ENCODE data around the gene ONECUT2. TPM values are rescaled to one million over a fixed set of nuclear protein-coding genes. Genes with fewer than 3 reads are reported as not detected.

The ONECUT2 gene
- total and polyA plus RNA-seq, 3 donors from 2014 or later = 0.69 to 0.93 (median 0.79) TPM

DNA sequence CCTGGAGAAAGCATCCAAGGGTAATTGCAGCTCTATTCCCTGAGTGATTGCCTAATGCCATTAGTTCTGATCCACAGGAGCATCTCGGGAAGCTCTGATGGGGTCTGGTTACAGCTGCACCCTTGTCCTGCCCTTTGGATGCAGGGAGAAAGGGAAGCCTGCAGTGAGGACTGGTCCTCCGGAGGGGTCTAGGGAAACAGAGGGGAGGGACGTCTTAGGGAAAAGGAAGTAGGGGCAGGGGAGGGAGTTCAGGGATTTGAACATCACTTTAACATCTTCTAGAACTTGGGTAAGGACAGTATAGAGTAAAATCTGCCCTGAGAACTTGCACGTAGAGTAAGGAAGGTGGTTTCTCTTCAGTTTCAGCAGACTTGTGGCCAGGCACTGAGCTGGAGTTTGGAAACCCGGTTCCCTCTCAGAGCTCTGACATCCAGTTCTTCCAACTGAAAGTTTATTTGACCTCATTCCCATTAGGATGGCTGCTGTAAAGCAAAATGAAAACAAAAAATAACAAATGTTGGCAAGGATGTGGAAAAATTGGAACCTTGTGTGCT, 20.5 kb downstream of the ONECUT2 start:
- intact Hi-C loops (cut with DNase I; ENCODE audit: low total_unique reads) = no loop called here
- no peak overlapping the region for H3K4me3 ChIP-seq
- H3K4me1 ChIP-seq = no peaks in the 10 kb centered on the region
- H3K9me3 ChIP-seq = no peaks in the 10 kb centered on the region
- no peak overlapping the region for H3K27ac ChIP-seq
- DNase-seq = no peak
- WGBS, 2 donors = 57 to 65% methylated on average over 5 of the region's 5 CpGs
- TF ChIP-seq POLR2A (IDR thresholded peaks at IDR 0.05) = no peak
- TF ChIP-seq, protein P1, sequence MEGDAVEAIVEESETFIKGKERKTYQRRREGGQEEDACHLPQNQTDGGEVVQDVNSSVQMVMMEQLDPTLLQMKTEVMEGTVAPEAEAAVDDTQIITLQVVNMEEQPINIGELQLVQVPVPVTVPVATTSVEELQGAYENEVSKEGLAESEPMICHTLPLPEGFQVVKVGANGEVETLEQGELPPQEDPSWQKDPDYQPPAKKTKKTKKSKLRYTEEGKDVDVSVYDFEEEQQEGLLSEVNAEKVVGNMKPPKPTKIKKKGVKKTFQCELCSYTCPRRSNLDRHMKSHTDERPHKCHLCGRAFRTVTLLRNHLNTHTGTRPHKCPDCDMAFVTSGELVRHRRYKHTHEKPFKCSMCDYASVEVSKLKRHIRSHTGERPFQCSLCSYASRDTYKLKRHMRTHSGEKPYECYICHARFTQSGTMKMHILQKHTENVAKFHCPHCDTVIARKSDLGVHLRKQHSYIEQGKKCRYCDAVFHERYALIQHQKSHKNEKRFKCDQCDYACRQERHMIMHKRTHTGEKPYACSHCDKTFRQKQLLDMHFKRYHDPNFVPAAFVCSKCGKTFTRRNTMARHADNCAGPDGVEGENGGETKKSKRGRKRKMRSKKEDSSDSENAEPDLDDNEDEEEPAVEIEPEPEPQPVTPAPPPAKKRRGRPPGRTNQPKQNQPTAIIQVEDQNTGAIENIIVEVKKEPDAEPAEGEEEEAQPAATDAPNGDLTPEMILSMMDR (IDR thresholded peaks at IDR 0.05) = no peak
- H3K27me3 ChIP-seq = no peaks in the 10 kb centered on the region
- no peaks in the 10 kb centered on the region for H3K36me3 ChIP-seq (ENCODE audit: low read depth, missing control alignments)

DNA sequence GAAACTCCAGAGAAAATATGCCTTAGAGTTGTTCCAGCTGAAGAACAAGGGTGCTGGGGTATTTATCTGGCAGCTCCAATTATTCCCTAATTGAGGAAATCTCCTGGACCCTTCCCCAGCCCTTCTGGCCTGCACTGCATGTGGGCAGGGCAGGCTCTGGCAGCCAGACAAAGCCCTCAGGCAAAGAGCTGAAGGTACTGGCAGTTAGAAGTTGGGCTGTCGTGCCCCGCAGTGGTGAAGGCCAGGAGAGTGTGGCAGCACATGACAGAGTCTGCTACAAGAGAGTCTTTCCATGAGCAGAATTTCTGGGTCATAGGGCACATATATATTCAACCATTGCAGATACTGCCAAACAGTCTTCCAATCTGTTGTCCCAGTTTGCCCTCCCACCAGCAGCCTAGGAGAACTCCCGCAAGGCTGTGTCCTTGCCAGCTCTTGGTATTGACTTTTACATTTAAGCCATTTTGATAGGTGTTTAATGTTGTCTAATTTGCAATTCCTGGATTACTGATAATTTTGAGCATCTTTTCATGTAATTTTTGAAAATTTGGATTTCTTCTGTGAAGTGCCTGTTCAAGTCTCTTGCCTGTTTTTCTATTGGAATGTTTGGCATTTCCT, 26.6 kb downstream of the ONECUT2 start:
- H3K4me3 ChIP-seq = no peak overlapping the region
- WGBS, 2 donors = 95% methylated on average over 3 of the region's 3 CpGs
- intact Hi-C loops (cut with DNase I; ENCODE audit: low total_unique reads) = no loop called here
- no peaks in the 10 kb centered on the region for H3K9me3 ChIP-seq
- no peak for DNase-seq
- TF ChIP-seq, protein P1 (IDR thresholded peaks at IDR 0.05) = no peak
- no peak for TF ChIP-seq POLR2A (IDR thresholded peaks at IDR 0.05)
- H3K27me3 ChIP-seq = no peaks in the 10 kb centered on the region
- H3K27ac ChIP-seq = no peak overlapping the region
- H3K4me1 ChIP-seq = no peaks in the 10 kb centered on the region
- H3K36me3 ChIP-seq (ENCODE audit: low read depth, missing control alignments) = no peaks in the 10 kb centered on the region

DNA sequence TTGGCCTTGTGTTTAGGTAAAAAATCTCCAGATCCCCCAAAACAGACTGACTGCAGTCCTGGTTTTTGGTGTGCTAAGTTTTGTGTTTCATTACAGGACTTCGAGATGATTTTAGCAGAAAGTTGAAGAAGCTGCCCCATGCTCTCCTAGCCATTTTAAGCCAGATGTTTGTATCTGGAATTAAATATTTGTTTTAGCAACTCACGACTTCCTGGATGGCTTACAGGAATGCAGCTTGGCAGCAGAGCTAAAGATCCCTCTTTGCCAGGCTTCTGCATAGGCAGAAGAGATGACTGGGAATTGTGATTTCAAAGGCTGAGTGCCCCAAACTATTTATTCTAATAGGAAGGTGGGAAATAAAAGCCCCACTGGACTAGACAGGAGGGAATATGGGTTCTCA, 31.1 kb downstream of the ONECUT2 start:
- no peaks in the 10 kb centered on the region for H3K36me3 ChIP-seq (ENCODE audit: low read depth, missing control alignments)
- 56 to 60% methylated on average over 2 of the region's 2 CpGs for WGBS, 2 donors
- no peak overlapping the region for H3K4me3 ChIP-seq
- no peak overlapping the region for H3K27ac ChIP-seq
- no peaks in the 10 kb centered on the region for H3K4me1 ChIP-seq
- intact Hi-C loops (cut with DNase I; ENCODE audit: low total_unique reads) = no loop called here
- H3K9me3 ChIP-seq = no peaks in the 10 kb centered on the region
- H3K27me3 ChIP-seq = no peaks in the 10 kb centered on the region
- TF ChIP-seq, protein P1 (IDR thresholded peaks at IDR 0.05) = no peak
- TF ChIP-seq POLR2A (IDR thresholded peaks at IDR 0.05) = no peak
- DNase-seq = no peak

DNA sequence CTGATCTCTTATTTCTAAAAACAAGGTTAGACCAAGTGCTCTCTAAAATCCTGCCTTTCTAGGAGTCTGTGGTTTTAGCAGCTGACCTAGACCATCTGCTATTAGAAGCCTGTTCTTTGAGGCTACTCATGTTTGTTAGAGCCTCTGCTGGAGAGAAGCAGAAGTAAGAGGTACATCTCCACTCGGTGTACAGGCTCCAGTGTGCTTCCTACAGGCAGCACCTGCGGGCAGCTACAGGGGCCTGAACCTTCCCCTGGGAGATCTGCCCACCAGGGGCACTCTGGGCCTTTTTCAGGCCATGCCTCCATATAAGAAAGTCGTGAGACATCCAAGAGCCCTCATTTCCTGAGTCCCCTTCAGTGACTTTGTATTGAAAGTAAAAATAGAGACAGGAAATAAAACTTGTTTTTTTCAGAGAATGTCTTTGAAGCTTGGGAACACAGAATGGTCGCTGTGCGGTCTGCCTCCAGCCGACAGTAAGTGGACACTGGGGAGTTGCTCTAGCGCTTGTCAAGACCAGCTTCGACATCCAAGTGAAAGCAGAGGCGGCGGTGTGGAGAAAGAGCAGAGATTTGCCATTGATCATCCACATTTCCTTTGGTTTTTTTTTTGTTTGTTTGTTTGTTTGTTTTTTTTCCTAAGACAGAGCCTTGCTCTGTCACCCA, 31.7 kb downstream of the ONECUT2 start:
- DNase-seq = no peak
- 73 to 79% methylated on average over 10 of the region's 10 CpGs for WGBS, 2 donors
- H3K4me1 ChIP-seq = no peaks in the 10 kb centered on the region
- no peaks in the 10 kb centered on the region for H3K36me3 ChIP-seq (ENCODE audit: low read depth, missing control alignments)
- no peaks in the 10 kb centered on the region for H3K27me3 ChIP-seq
- H3K4me3 ChIP-seq = no peak overlapping the region
- intact Hi-C loops (cut with DNase I; ENCODE audit: low total_unique reads) = no loop called here
- no peak overlapping the region for H3K27ac ChIP-seq
- no peaks in the 10 kb centered on the region for H3K9me3 ChIP-seq
- TF ChIP-seq, protein P1 (IDR thresholded peaks at IDR 0.05) = no peak
- no peak for TF ChIP-seq POLR2A (IDR thresholded peaks at IDR 0.05)

All from testis (tissue), 3 donors.